Measurements from ENCODE around the gene FAM241A.
A peak's percentile ranks its signal among the peaks of the same experiment; 100 is the strongest.

Gene FAM241A

GRCh38 chr4:112230879-112231778 lies 85.9 kb downstream of the FAM241A start:
- Histone ChIP-seq H3K4me3 (ENCODE audit: low read depth in 1 of 5, low read length in 5 of 5) (peak overlapping the region; percentile 91 to 99 (median 95)), H3K27ac (ENCODE audit: low read depth, low read length) (peak overlapping the region; percentile 98), H3K9ac (ENCODE audit: low read length in 5 of 5) (peak overlapping the region; percentile 20 to 98 (median 95)), H3K27me3 (ENCODE audit: control insufficient read depth in 5 of 5, insufficient read depth in 4 of 5, low read length in 5 of 5) (no peaks in the 10 kb centered on the region), H3K36me3 (ENCODE audit: control insufficient read depth in 5 of 5, insufficient read depth in 5 of 5, low read length in 5 of 5) (no peaks in the 10 kb centered on the region), H3K4me1 (ENCODE audit: control insufficient read depth in 5 of 5, insufficient read depth in 5 of 5, low read length in 5 of 5) (peaks cover 2 to 33% (median 20%) of the 10 kb centered on the region in 5 donors), H3K9me3 (ENCODE audit: control insufficient read depth in 5 of 5, low read length in 5 of 5) (no peaks in the 10 kb centered on the region)

DNA sequence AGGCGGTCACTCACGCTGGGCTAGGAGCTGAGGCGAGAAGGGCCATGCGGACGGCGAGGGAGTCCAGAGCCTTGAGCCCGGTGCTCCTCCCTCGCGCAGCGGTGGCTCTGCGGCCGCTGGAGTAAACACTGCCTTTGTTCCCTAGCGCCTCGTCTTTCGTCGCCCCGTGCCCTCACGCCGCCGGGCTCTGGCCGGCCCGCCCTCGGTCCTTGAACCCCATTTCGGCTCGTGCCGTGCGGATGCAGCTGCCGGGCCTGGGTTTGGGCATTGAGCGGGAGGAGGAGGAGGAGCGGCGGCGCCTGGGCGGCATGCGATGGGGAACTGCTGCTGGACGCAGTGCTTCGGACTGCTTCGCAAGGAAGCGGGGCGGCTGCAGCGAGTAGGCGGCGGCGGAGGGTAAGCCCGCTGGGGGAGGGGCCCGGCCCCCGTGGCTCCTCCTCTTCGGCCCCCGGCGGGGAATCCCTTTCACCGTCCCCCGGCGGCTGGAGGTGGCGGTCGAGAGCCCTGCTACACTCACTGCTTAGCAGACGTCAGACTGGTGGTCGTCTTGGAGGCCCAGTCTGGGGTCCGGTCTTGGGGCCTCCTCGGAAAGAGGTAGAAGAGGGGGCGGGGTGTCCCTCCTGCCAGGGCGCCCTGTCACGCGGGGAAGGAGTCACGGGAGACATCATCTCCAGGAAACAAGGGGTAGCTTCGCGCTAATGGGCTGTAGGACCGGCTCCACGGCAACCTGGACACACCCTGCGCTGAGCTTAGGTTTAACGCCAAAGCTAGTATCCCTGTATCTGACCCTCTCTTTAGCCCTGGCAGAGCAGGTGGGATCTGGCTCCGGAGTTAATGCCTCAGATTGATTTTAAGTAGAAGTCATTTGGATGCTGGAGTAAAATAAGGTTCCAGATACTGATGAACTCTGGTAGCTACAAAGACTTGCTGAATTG lies 86.8 kb downstream of the FAM241A start, which contains the start of gene AP1AR:
AP1AR (plus strand) TSS at position 9 of the 935 bp plus-strand sequence; CDS start at position 314, 305 bp downstream.
- no peaks in the 10 kb centered on the region for H3K36me3 ChIP-seq (ENCODE audit: control insufficient read depth in 5 of 5, insufficient read depth in 5 of 5, low read length in 5 of 5)
- H3K4me3 ChIP-seq (ENCODE audit: low read depth in 1 of 5, low read length in 5 of 5): peak within 1 kb of the TSS; percentile 91 to 99 (median 95)
- H3K4me1 ChIP-seq (ENCODE audit: control insufficient read depth in 5 of 5, insufficient read depth in 5 of 5, low read length in 5 of 5): peaks cover 2 to 33% (median 20%) of the 10 kb centered on the region in 5 donors
- H3K9me3 ChIP-seq (ENCODE audit: control insufficient read depth in 5 of 5, low read length in 5 of 5): no peaks in the 10 kb centered on the region
- H3K9ac ChIP-seq (ENCODE audit: low read length in 5 of 5): peak within 1 kb of the TSS; percentile 87 to 98 (median 96)
- H3K27me3 ChIP-seq (ENCODE audit: control insufficient read depth in 5 of 5, insufficient read depth in 4 of 5, low read length in 5 of 5): no peaks in the 10 kb centered on the region
- H3K27ac ChIP-seq (ENCODE audit: low read depth, low read length): peak within 1 kb of the TSS; percentile 98

GRCh38 chr4:112234952-112235609 lies 89.8 kb downstream of the FAM241A start:
- Histone ChIP-seq H3K27me3 (ENCODE audit: control insufficient read depth in 5 of 5, insufficient read depth in 4 of 5, low read length in 5 of 5) (no peaks in the 10 kb centered on the region), H3K4me3 (ENCODE audit: low read depth in 1 of 5, low read length in 5 of 5) (no peak overlapping the region), H3K27ac (ENCODE audit: low read depth, low read length) (peak overlapping the region; percentile 50)

DNA sequence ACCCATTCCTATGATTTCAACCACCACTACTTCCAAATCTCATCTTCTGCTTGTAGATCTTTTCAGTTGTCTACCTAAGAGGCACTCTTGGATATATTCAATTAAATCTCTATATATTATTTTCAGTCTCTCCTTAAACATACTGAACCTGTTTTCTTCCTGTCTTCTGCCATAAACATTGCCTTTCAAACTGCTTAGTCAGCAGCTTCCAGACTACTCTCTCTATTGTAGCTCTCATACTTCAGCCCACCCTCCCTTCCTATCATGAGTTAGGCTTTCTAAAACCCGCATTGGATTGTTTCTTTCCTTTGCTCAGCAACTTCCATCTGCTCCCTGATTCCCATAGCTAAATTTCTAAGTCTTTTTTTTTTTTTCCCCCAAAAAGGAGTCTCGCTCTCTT lies 90.8 kb downstream of the FAM241A start:
- peaks cover 2 to 23% (median 14%) of the 10 kb centered on the region in 5 donors for H3K4me1 ChIP-seq (ENCODE audit: control insufficient read depth in 5 of 5, insufficient read depth in 5 of 5, low read length in 5 of 5)
- peak overlapping the region; percentile 50 for H3K27ac ChIP-seq (ENCODE audit: low read depth, low read length)
- H3K9me3 ChIP-seq (ENCODE audit: control insufficient read depth in 5 of 5, low read length in 5 of 5): no peaks in the 10 kb centered on the region
- H3K36me3 ChIP-seq (ENCODE audit: control insufficient read depth in 5 of 5, insufficient read depth in 5 of 5, low read length in 5 of 5): no peaks in the 10 kb centered on the region
- H3K9ac ChIP-seq (ENCODE audit: low read length in 5 of 5): peak overlapping the region in 1 of 5 donors; percentile 68
- H3K4me3 ChIP-seq (ENCODE audit: low read depth in 1 of 5, low read length in 5 of 5): no peak overlapping the region
- no peaks in the 10 kb centered on the region for H3K27me3 ChIP-seq (ENCODE audit: control insufficient read depth in 5 of 5, insufficient read depth in 4 of 5, low read length in 5 of 5)

More at GRCh38 chr4:112234952-112235609, 89.8 kb downstream of the FAM241A start:
- Histone ChIP-seq H3K4me1 (ENCODE audit: control insufficient read depth in 5 of 5, insufficient read depth in 5 of 5, low read length in 5 of 5) (peaks cover 2 to 33% (median 20%) of the 10 kb centered on the region in 5 donors), H3K9ac (ENCODE audit: low read length in 5 of 5) (peak overlapping the region in 1 of 5 donors; percentile 68), H3K9me3 (ENCODE audit: control insufficient read depth in 5 of 5, low read length in 5 of 5) (no peaks in the 10 kb centered on the region), H3K36me3 (ENCODE audit: control insufficient read depth in 5 of 5, insufficient read depth in 5 of 5, low read length in 5 of 5) (no peaks in the 10 kb centered on the region)

GRCh38 chr4:112238833-112239232 lies 93.6 kb downstream of the FAM241A start:
- peaks cover 0 to 5% (median 0%) of the 10 kb centered on the region in 5 donors for H3K36me3 ChIP-seq (ENCODE audit: control insufficient read depth in 5 of 5, insufficient read depth in 5 of 5, low read length in 5 of 5)
- H3K27ac ChIP-seq (ENCODE audit: low read depth, low read length): no peak overlapping the region
- no peaks in the 10 kb centered on the region for H3K27me3 ChIP-seq (ENCODE audit: control insufficient read depth in 5 of 5, insufficient read depth in 4 of 5, low read length in 5 of 5)
- H3K4me3 ChIP-seq (ENCODE audit: low read depth in 1 of 5, low read length in 5 of 5): no peak overlapping the region
- no peaks in the 10 kb centered on the region for H3K9me3 ChIP-seq (ENCODE audit: control insufficient read depth in 5 of 5, low read length in 5 of 5)
- peaks cover 0 to 11% (median 3%) of the 10 kb centered on the region in 5 donors for H3K4me1 ChIP-seq (ENCODE audit: control insufficient read depth in 5 of 5, insufficient read depth in 5 of 5, low read length in 5 of 5)
- H3K9ac ChIP-seq (ENCODE audit: low read length in 5 of 5): no peak overlapping the region

Measured in subcutaneous abdominal adipose tissue (tissue), 5 donors.